HEK293T (cell line): ENCODE measurements around the gene NUCB2.
"Not testable (repeated sequence)": the region's sequence is repeated elsewhere in the genome, so short reads cannot be mapped to it uniquely, and the experiment has no call there.

Experiments
- CTCF ChIA-PET: fragments of 350-600 bp; formaldehyde crosslinking; extraction: SDS; loops from one replicate; lab custom pipeline; 2021; ENCODE audit warnings: antibody characterized with exemption, inconsistent platforms; lab: Yijun Ruan, JAX
- POLR2A ChIA-PET: fragments of 350-600 bp; formaldehyde crosslinking; extraction: SDS; loops from one replicate; lab custom pipeline; 2020; ENCODE audit warnings: antibody characterized with exemption, inconsistent platforms; lab: Yijun Ruan, JAX
- DNase-seq: peaks from one replicate; pipeline ENCODE4 v3.0.0; 2012; ENCODE audit warnings: mixed read lengths; ENCODE audit errors: extremely low spot score
- ARNT ChIP-seq: fragments of 450-650 bp; IDR thresholded peaks from 2 replicates; pipeline ENCODE4 v1.6.1; 2017; ENCODE audit warnings: mild to moderate bottlenecking
- BHLHE40 ChIP-seq: fragments of 450-650 bp; IDR thresholded peaks from 2 replicates; pipeline ENCODE4 v1.6.1; 2016; ENCODE audit warnings: mild to moderate bottlenecking, moderate library complexity, borderline replicate concordance
- CTBP1 ChIP-seq: fragments of 450-650 bp; IDR thresholded peaks from 2 replicates; pipeline ENCODE4 v1.6.1; 2016; ENCODE audit warnings: borderline replicate concordance
- ELF4 ChIP-seq: fragments of 450-650 bp; IDR thresholded peaks from 2 replicates; pipeline ENCODE4 v1.6.1; 2017; ENCODE audit warnings: antibody characterized with exemption
- FOXA1 ChIP-seq: fragments of 450-650 bp; IDR thresholded peaks from 2 replicates; pipeline ENCODE4 v1.6.1; 2016; ENCODE audit warnings: mild to moderate bottlenecking
- FOXK2 ChIP-seq: fragments of 450-650 bp; IDR thresholded peaks from 2 replicates; pipeline ENCODE4 v1.6.1; 2016; ENCODE audit warnings: mild to moderate bottlenecking
- FOXM1 ChIP-seq: fragments of 450-650 bp; IDR thresholded peaks from 2 replicates; pipeline ENCODE4 v1.6.1; 2017; ENCODE audit warnings: mild to moderate bottlenecking, borderline replicate concordance
- HDGF ChIP-seq: fragments of 450-650 bp; IDR thresholded peaks from 2 replicates; pipeline ENCODE4 v1.6.1; 2017; ENCODE audit warnings: antibody characterized with exemption, borderline replicate concordance
- L3MBTL2 ChIP-seq: fragments of 450-650 bp; conservative IDR thresholded peaks from 2 replicates; pipeline ENCODE4 v1.6.1; 2016; ENCODE audit warnings: mild to moderate bottlenecking
- LEF1 ChIP-seq: fragments of 450-650 bp; IDR thresholded peaks from 2 replicates; pipeline ENCODE4 v1.6.1; 2017; ENCODE audit warnings: mild to moderate bottlenecking, borderline replicate concordance
- NFRKB ChIP-seq: fragments of 450-650 bp; IDR thresholded peaks from 2 replicates; pipeline ENCODE4 v1.6.1; 2016; ENCODE audit warnings: mild to moderate bottlenecking, moderate library complexity
- PKNOX1 ChIP-seq: fragments of 450-650 bp; IDR thresholded peaks from 2 replicates; pipeline ENCODE4 v1.6.1; 2016
- SP1 ChIP-seq: fragments of 450-650 bp; IDR thresholded peaks from 2 replicates; pipeline ENCODE4 v1.6.1; 2017
- SUZ12 ChIP-seq: fragments of 450-650 bp; IDR thresholded peaks from 2 replicates; pipeline ENCODE4 v1.6.1; 2016; ENCODE audit warnings: mild to moderate bottlenecking
- TARDBP ChIP-seq: fragments of 450-650 bp; IDR thresholded peaks from 2 replicates; pipeline ENCODE4 v1.6.1; 2016
- ZNF384 ChIP-seq: fragments of 450-650 bp; IDR thresholded peaks from 2 replicates; pipeline ENCODE4 v1.6.1; 2016

The NUCB2 gene

GRCh38 chr11:17276236-17277023 lies at the start of gene NUCB2:
Gene NUCB2 (plus strand): TSS chr11:17276739. CDS start chr11:17295324, 18,585 bp downstream.
- peak; percentile 74 for TF ChIP-seq L3MBTL2
- no peak for TF ChIP-seq TARDBP
- ChIA-PET CTCF (interaction anchor here (0.6 to 1.6 kb wide), 2 partner anchors 9 to 108 kb away, joined by 3 read pairs; no protein-coding TSS in a partner anchor), POLR2A (interaction anchor here (0.6 to 1.7 kb wide), 13 partner anchors 9 to 252 kb away, joined by 3 to 8 read pairs (median 3); partner anchors contain the start of genes KCNJ11 and PIK3C2A)
- peak; percentile 95 for DNase-seq

- POLR2A ChIA-PET, CTCF ChIA-PET, DNase-seq: not testable (repeated sequence)
Measured at GRCh38 chr11:17228186-17228925, 48.2 kb upstream of the NUCB2 start.

- TF ChIP-seq CTBP1, result no peak
- TF ChIP-seq LEF1, result no peak
- no peak for TF ChIP-seq FOXK2
- TF ChIP-seq NFRKB, result no peak
- TF ChIP-seq ELF4, result no peak
- no peak for TF ChIP-seq ZNF384
- TF ChIP-seq BHLHE40, result no peak
- no peak for TF ChIP-seq SUZ12
- no peak for TF ChIP-seq ARNT
- no peak for TF ChIP-seq TARDBP
- TF ChIP-seq HDGF, result no peak
- no peak for TF ChIP-seq SP1
- no peak for TF ChIP-seq FOXM1
- ChIA-PET CTCF (interaction anchor here (0.5 to 1.3 kb wide), 5 partner anchors 12 to 292 kb away, joined by 3 to 6 read pairs (median 4); no protein-coding TSS in a partner anchor), POLR2A (no interaction called here)
- DNase-seq, result no peak
Measured at GRCh38 chr11:17229481-17230152, 46.9 kb upstream of the NUCB2 start.

GRCh38 chr11:17230867-17231851 lies 45.4 kb upstream of the NUCB2 start:
- POLR2A ChIA-PET, result no interaction called here
- DNase-seq, result no peak
- CTCF ChIA-PET, result interaction anchor here (0.7 to 1.3 kb wide), 4 partner anchors 10 to 138 kb away, joined by 3 to 5 read pairs (median 4); no protein-coding TSS in a partner anchor
- TF ChIP-seq ZNF384 (no peak), CTBP1 (no peak), FOXM1 (no peak)

GRCh38 chr11:17233101-17233500 lies 43.4 kb upstream of the NUCB2 start:
- ChIA-PET POLR2A (no interaction called here), CTCF (interaction anchor here (0.9 kb wide), 1 partner anchor 295 kb away, joined by 3 read pairs; no protein-coding TSS in a partner anchor)
- TF ChIP-seq HDGF, result no peak
- TF ChIP-seq SUZ12, result no peak
- no peak for TF ChIP-seq BHLHE40
- no peak for TF ChIP-seq FOXM1
- TF ChIP-seq ELF4, result no peak
- no peak for TF ChIP-seq FOXK2
- no peak for TF ChIP-seq SP1
- no peak for TF ChIP-seq CTBP1
- TF ChIP-seq FOXA1, result no peak
- TF ChIP-seq NFRKB, result no peak
- TF ChIP-seq PKNOX1, result no peak
- no peak for TF ChIP-seq L3MBTL2
- TF ChIP-seq TARDBP, result no peak
- TF ChIP-seq ZNF384, result no peak
- TF ChIP-seq LEF1, result no peak
- TF ChIP-seq ARNT, result no peak
- DNase-seq, result no peak

GRCh38 chr11:17238377-17238776 lies 38.2 kb upstream of the NUCB2 start:
- no peak for TF ChIP-seq TARDBP
- TF ChIP-seq BHLHE40, result no peak
- TF ChIP-seq L3MBTL2, result no peak
- no peak for TF ChIP-seq LEF1
- no peak for TF ChIP-seq ZNF384
- TF ChIP-seq HDGF, result no peak
- TF ChIP-seq SUZ12, result no peak
- TF ChIP-seq ELF4, result no peak
- TF ChIP-seq SP1, result no peak
- TF ChIP-seq ARNT, result no peak
- TF ChIP-seq PKNOX1, result no peak
- no peak for TF ChIP-seq NFRKB
- TF ChIP-seq FOXK2, result no peak
- no peak for TF ChIP-seq CTBP1
- TF ChIP-seq FOXM1, result no peak
- no peak for DNase-seq
- CTCF ChIA-PET, result no interaction called here
- POLR2A ChIA-PET, result no interaction called here

- CTCF ChIA-PET, DNase-seq, POLR2A ChIA-PET: not testable (repeated sequence)
Measured at GRCh38 chr11:17239927-17240326, 36.6 kb upstream of the NUCB2 start.
